PC-3 (cell line): ENCODE data around the gene MARK3. TPM values are rescaled to one million over a fixed set of nuclear protein-coding genes. Genes with fewer than 3 reads are reported as not detected.

Experiments
- ATAC-seq: fragments of 200-7000 bp; cut with Tn5 transposase; 2 replicates; pipeline ENCODE4 v1.9.1; 2020; ENCODE audit warnings: mild to moderate bottlenecking, moderate library complexity
- BruUV-seq: library from RNA; stranded (reverse); fragments of 400-500 nt; replicated peaks from 2 replicates; lab custom pipeline; 2021; lab: Mats Ljungman, UMichigan
- CTCF ChIA-PET: fragments of 300-600 bp; sonication (Branson Sonifier 250); formaldehyde crosslinking; loops from one replicate; lab custom pipeline; 2022; ENCODE audit warnings: antibody characterized with exemption; lab: Charles Lee
- POLR2A ChIA-PET: fragments of 300-600 bp; sonication (Branson Sonifier 250); formaldehyde crosslinking; loops from one replicate; lab custom pipeline; 2022; ENCODE audit warnings: antibody characterized with exemption; ENCODE audit not compliant: unreplicated experiment; lab: Charles Lee
- DNase-seq: peaks from one replicate; pipeline ENCODE4 v3.0.0-alpha.2; 2015
- H2AFZ ChIP-seq: fragments of 300-600 bp; sonication (generic); 2 replicates; pipeline ENCODE4 v1.6.0; 2016; ENCODE audit warnings: antibody characterized with exemption, low read length
- H3F3A ChIP-seq: fragments of 300-600 bp; sonication (generic); one replicate; pipeline ENCODE4 v1.6.0; 2017; ENCODE audit warnings: antibody characterized with exemption, low read length, control low read depth, mild to moderate bottlenecking; ENCODE audit not compliant: unreplicated experiment
- H3K27ac ChIP-seq: fragments of 300-600 bp; sonication (generic); 2 replicates; pipeline ENCODE4 v1.5.1; 2016; ENCODE audit warnings: mild to moderate bottlenecking, low read length
- H3K27me3 ChIP-seq: fragments of 300-600 bp; sonication (generic); 2 replicates; pipeline ENCODE4 v1.6.1; 2016; ENCODE audit warnings: low read length, mixed read lengths
- H3K36me3 ChIP-seq: fragments of 300-600 bp; sonication (generic); 2 replicates; pipeline ENCODE4 v1.6.1; 2016; ENCODE audit warnings: low read depth, mixed run types, low read length, mixed read lengths
- H3K4me1 ChIP-seq: fragments of 300-600 bp; sonication (generic); 2 replicates; pipeline ENCODE4 v1.5.1; 2016; ENCODE audit warnings: low read length; ENCODE audit not compliant: insufficient read depth
- H3K4me2 ChIP-seq: fragments of 300-600 bp; sonication (generic); 2 replicates; pipeline ENCODE4 v1.6.0; 2016; ENCODE audit warnings: low read length
- H3K4me3 ChIP-seq: fragments of 300-600 bp; sonication (generic); 2 replicates; pipeline ENCODE4 v1.5.1; 2016; ENCODE audit warnings: mild to moderate bottlenecking, low read length, mixed read lengths
- H3K79me2 ChIP-seq: fragments of 300-600 bp; sonication (generic); 2 replicates; pipeline ENCODE4 v1.6.1; 2017; ENCODE audit warnings: low read length, mixed read lengths
- H3K9ac ChIP-seq: fragments of 300-600 bp; sonication (generic); 2 replicates; pipeline ENCODE4 v1.6.0; 2016; ENCODE audit warnings: mild to moderate bottlenecking, low read length
- H3K9me2 ChIP-seq: fragments of 300-600 bp; sonication (generic); replicated peaks from 2 replicates; pipeline ENCODE4 v1.6.1; 2016; ENCODE audit warnings: mixed run types, low read length, mixed read lengths
- H3K9me3 ChIP-seq: fragments of 300-600 bp; sonication (generic); 2 replicates; pipeline ENCODE4 v1.6.1; 2016; ENCODE audit warnings: low read length, mixed read lengths
- H4K20me1 ChIP-seq: fragments of 300-600 bp; sonication (generic); 2 replicates; pipeline ENCODE4 v1.6.1; 2016; ENCODE audit warnings: low read length, mixed read lengths
- EZH2 ChIP-seq: fragments of 300-600 bp; sonication (generic); IDR thresholded peaks from one replicate; pipeline ENCODE4 v1.6.1; 2017; ENCODE audit warnings: antibody characterized with exemption, mild to moderate bottlenecking, low read length; ENCODE audit not compliant: unreplicated experiment
- EZH2phosphoT487 ChIP-seq: fragments of 300-600 bp; sonication (generic); IDR thresholded peaks from 2 replicates; pipeline ENCODE4 v1.6.1; 2018; ENCODE audit warnings: mild to moderate bottlenecking, antibody characterized with exemption, low read length, borderline replicate concordance
- intact Hi-C: fragments of 100-400 bp; cut with micrococcal nuclease; formaldehyde crosslinking; loops from 2 replicates; pipeline ENCODE4 v1.9.0; 2023
- total RNA-seq: library from RNA; depleted of rRNA; stranded (reverse); fragments of >200 nt; gene quantifications from 2 replicates; pipeline ENCODE4 v1.2.3, GENCODE V29; 2014
- TF ChIP-seq, protein P1 (sequence below): fragments of 300-600 bp; sonication (generic); conservative IDR thresholded peaks from 2 replicates; pipeline ENCODE4 v1.5.1; 2017; ENCODE audit warnings: antibody characterized with exemption, low read depth, mild to moderate bottlenecking, low read length

Gene MARK3
- total RNA-seq, 1 experiment from 2014 or later = 69.9 TPM

DNA sequence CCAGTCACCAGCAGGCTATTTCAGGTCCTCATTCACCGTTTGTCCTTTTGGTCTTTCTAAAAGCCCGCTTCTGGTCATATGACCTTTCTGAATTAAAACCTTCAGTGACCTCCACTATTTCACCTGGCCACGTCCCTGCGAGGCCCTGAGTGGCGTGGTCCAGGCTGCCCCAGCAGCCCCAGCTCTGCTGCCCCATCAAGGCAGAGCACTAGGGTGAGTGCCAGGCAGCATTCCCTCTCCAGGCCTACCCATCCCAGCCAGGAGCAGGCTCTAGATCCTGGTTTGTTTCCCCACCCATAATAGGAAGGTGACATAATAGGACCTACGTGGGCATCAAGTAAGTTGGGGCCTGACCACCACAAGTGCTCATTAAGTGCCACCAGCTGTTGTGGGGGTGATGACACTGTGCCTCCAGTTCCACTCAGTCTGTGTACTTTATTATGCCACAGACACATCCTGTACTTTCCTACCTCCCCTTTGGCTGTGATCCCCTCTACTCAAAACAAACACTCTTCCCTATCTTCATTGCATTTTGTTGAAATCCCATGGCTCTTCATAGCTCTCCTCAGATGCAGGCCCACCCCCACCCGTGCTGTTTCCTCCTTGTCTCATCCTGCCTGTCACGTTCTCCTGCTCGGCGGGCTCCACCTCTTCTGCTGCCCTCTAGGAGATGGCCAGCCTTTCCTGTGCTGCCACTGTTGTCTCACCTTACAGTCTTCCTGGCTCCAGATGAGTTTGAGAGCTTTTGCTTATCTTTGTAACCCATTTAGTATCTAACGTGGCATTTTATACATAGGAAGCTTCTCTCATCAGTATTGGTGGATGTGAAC lies 116.0 kb downstream of the MARK3 start:
- H3K36me3 ChIP-seq = peaks cover 49% of the 10 kb centered on the region
- BruUV-seq = no TSS peak
- H3K9me2 ChIP-seq = no peaks in the 10 kb centered on the region
- H3K4me1 ChIP-seq = no peaks in the 10 kb centered on the region
- H4K20me1 ChIP-seq = no peaks in the 10 kb centered on the region
- no peaks in the 10 kb centered on the region for H3K79me2 ChIP-seq
- H3K9me3 ChIP-seq = no peaks in the 10 kb centered on the region
- H3F3A ChIP-seq = peaks cover 5% of the 10 kb centered on the region
- CTCF ChIA-PET = no interaction called here
- no peak overlapping the region for H3K4me3 ChIP-seq
- POLR2A ChIA-PET = no interaction called here
- no peak overlapping the region for H3K27ac ChIP-seq
- ATAC-seq (no peak), DNase-seq (no peak)
- H3K4me2 ChIP-seq = no peak overlapping the region
- no peak overlapping the region for H2AFZ ChIP-seq
- intact Hi-C loops = no loop called here
- no peaks in the 10 kb centered on the region for H3K27me3 ChIP-seq
- no peak overlapping the region for H3K9ac ChIP-seq
- no peak for TF ChIP-seq EZH2
- TF ChIP-seq, protein P1, sequence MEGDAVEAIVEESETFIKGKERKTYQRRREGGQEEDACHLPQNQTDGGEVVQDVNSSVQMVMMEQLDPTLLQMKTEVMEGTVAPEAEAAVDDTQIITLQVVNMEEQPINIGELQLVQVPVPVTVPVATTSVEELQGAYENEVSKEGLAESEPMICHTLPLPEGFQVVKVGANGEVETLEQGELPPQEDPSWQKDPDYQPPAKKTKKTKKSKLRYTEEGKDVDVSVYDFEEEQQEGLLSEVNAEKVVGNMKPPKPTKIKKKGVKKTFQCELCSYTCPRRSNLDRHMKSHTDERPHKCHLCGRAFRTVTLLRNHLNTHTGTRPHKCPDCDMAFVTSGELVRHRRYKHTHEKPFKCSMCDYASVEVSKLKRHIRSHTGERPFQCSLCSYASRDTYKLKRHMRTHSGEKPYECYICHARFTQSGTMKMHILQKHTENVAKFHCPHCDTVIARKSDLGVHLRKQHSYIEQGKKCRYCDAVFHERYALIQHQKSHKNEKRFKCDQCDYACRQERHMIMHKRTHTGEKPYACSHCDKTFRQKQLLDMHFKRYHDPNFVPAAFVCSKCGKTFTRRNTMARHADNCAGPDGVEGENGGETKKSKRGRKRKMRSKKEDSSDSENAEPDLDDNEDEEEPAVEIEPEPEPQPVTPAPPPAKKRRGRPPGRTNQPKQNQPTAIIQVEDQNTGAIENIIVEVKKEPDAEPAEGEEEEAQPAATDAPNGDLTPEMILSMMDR = no peak
- TF ChIP-seq EZH2phosphoT487 = no peak

DNA sequence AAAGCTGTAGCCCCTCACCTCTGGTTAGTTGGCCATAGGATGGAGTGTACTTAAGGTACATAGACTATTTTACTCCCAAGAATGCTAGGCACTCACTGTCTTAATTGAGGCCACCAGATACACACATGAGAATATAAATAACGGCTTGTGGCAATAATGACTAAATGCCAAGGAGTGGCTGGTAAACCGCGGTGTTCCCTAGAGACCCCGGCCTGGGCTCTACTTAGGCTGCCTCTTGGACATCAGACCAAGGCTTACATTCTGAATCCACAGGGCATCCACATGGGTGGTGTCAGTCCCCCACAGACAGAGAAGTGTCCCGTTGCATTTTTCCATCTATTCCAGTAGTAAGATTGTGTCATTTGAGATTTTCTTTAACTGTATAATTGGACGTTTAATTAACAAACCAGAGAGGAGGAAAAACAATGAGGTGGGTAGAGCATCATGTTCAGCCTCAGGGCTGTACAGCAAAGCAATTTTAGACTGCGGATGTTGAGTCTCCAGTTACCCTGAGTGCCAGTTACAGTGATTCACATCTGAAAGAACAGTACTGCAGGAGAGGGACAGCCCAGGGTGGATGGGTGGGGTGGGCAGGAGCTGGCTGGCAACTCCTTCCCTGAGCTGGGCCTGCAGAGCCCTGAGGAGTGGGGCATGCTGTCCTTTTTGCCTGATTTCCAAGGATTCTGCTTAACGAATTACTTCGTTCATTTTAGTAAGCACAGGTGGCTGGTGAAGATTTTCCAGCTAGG lies 116.9 kb downstream of the MARK3 start:
- Histone ChIP-seq H4K20me1 (no peaks in the 10 kb centered on the region), H3K79me2 (no peaks in the 10 kb centered on the region), H3K9me3 (no peaks in the 10 kb centered on the region), H3K4me2 (no peak overlapping the region), H2AFZ (no peak overlapping the region), H3K36me3 (peaks cover 46% of the 10 kb centered on the region), H3K9me2 (no peaks in the 10 kb centered on the region), H3F3A (peaks cover 5% of the 10 kb centered on the region), H3K27ac (no peak overlapping the region), H3K4me1 (no peaks in the 10 kb centered on the region), H3K9ac (no peak overlapping the region), H3K4me3 (no peak overlapping the region), H3K27me3 (no peaks in the 10 kb centered on the region)
- DNase-seq = no peak
- ATAC-seq = no peak
- POLR2A ChIA-PET = no interaction called here
- intact Hi-C loops = no loop called here
- TF ChIP-seq EZH2phosphoT487 = no peak
- no peak for TF ChIP-seq EZH2
- TF ChIP-seq, protein P1 = no peak
- CTCF ChIA-PET = no interaction called here
- no TSS peak for BruUV-seq
